ENCODE results near the gene BGN.

The BGN gene

DNA sequence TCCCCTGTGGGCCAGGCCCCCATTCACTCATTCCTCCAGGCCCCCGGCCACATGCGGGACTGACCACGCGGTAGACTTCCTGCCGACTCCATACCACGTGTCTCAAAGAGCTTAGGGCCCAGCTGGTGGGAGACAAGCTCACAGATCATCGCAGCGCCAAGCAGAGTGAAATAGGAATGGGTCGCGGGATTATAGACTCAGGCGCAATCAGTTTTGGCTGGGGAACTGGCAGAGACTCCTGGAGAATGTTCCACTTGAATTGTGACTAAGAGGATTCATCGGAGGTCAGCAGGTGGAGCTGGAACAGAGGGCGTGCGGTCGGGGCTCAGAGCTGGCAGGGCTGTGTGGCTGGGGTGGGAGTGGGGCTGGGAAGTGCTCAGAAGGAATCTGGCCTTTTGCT is 38.3 kb downstream of the BGN start:
- no peak for DNase-seq

DNA sequence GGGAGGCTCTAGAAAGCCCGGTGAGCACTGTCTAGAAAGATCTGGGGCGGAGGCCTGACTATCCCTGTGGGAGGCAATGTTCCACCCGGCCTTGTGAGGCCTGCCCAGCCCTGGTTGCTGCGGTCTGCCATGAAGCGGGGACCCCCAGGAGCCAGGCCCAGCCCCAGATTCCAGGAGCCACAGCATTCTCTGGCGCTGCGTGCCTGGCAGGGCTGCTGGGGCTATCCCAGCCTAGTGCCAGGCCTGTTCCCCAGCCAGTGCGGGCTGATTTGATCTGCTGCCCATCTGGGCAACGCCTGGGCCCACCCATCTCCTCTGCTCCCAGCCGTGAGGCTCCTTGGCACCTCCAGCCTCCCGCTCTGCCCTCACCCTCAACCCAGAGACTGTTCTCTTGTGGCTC is 42.3 kb downstream of the BGN start:
- DNase-seq: no peak

DNA sequence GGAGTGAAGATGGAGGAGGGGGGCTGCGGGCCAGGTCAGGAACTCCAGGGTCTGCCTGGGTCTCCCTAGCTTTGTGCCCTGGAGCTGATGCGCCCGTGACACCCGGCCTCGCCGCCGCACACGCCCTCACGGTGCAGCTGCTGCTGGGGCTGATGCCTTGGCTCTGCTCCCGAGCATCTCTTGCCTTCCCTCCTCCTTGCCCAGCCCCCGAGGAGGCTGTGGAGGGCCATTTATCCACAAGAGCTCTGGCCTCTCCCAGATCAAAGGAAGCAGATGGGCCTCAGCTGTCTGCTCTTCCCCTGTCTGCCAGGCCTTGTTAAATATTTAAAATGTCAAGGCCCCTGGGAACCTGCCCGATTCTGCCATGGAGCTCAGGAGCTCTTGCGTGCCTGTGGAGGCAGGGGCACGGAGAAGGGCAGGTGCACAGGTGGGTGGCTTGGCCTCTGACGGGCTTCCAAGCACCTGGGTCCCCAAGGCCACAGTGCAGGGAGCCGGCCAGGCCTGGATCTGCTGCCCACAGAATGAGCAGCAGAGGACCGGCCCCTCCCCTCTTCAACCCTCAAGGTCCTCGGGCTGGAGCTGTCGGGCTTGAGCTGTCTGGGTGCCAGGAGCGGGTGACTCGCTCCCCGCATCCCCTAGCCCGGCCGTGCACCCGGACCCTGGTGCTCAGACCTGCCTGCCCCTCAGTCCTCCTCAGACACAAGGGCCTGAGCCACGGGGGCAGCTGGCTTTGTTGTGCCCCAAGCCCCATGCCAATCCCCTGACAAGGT is 42.9 kb downstream of the BGN start:
- no peak for DNase-seq

DNA sequence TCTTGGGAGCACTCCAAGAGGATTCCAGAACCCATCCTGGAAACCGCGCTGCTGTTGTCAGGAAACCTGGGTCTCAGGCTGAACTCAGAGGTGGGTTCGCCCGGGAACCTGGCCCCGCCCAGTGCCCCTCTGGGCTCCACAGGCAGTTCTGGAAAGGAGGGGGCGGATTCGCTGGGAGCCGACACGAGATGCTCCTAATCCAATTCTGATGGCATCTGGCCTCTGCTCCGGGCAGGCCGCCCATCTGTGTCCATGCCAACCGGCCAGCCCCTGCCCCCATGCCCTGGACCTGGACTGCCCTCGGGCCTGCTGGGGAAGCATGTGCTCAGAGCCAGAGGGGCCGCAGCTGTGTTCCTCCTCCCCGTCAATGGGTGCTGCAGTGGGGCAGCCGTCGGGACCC is 43.6 kb downstream of the BGN start:
- DNase-seq: no peak

DNA sequence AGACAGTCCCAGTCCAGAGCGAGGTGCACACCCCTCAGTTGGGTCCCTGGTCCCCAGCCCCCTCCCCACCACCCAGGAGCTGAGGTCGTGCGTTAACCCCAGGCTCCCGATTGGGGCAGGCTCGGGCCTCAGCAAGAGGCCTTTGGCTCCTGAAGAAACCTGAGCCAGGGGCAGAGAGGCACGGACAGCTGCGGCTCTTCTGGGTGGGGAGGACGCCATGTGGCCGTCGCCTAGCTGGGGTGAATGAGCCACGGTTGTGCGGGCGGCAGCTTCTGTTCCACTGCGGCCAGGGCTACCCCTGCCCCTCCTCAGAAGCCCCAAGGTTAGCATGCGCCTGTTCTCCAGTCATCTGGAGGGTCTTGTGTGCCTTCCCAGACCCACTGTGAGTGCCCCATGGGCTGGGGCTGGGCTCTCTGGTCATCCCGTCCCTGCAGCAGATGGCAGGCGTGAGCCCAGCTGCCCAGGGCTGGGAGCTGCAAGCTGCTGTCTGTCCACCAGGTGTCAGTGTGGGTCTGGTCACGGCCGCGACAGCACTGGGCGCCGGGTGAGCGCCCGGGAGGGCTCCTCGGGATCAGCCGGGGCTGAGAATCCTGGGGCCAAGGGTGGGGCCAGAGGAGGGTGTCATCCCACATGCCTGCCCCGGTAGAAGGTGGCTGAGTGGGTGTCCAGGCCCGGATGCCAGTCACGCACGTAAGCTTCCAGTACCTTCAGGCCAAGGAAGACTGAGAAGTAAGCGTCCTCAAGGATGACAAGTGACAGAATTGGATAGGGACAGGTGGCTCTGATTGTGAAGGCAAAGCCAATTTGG is 44.6 kb downstream of the BGN start:
- DNase-seq: peak; percentile 42 to 46

DNA sequence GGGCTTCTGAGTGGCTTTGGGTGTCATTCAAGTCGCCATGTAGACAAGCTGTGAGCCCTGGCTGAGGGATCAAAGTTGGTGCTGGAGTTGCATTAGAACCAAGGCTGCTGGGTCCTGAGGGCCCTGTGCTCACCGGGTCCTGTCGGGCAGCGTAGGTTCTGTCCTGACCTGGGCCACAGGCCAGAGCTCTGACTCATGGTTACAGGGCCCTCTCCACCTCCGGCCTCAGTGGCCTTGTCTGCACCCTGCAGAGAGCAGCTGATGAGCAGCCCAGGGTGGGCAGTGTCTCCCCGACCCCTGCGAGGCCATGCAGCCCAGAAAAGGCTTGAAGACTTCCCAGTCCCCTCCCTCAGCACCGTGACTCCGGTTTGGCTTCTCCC is 45.2 kb downstream of the BGN start:
- DNase-seq: no peak

DNA sequence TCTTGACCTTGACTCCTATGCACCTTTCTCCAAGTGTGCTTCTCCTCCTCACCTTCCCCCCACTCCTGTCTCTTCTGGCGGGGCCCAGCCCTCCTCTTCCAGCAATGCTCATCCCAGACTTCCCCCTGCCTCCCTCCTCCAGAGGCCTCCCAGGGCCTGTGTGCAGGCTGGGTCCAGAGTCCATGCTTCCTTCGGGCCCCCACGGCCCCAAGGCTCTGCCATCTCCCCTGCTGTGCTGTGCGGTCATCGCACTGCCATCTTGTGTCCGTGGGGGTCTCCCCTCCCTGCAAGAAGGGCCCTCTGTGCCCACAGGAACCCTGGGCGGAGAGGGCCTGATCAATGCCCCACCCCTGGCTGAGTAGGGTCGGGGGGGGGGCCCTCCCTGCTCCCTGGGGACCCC is 49.9 kb downstream of the BGN start:
- DNase-seq: no peak

DNA sequence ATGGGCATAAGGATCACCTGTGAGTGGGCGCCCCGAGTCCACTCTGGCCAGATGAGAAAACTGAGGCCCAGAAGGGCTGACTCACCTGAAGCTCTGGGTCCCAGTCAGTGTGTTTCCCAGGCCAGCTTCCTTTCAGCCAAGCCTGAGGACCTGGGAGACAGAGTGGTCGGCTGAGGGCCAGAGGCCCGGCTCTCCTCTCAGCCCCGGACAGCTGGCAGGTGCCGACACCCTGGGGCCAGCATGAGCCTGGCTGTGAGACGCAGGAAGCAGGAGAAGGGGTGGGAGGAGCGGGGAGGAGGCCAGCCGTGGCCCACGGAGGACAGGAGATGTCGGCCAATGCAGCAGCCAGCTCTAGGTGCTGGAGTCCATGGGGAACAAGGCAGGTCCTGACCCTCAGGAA is 51.6 kb downstream of the BGN start:
- no peak for DNase-seq

DNA sequence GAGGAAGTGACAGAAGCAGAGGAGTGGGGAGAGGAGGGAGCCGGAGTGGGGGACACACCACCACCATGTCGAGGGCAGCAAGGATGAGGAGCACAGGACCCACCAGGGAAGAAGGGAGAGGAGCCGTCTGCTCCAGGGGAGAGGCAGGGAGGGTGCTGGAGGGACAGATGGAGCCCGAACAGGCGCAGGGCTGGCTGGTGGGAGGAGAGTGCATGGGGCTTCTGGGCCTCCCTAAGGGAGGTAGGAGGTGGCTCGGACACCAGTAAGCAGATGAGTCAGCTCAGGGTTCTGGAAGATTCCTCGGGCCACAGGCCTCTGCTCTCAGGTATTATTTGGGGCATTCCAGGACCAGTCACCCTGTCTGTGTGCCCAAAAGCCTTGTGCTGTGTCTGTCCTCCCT is 52.4 kb downstream of the BGN start:
- DNase-seq: no peak

DNA sequence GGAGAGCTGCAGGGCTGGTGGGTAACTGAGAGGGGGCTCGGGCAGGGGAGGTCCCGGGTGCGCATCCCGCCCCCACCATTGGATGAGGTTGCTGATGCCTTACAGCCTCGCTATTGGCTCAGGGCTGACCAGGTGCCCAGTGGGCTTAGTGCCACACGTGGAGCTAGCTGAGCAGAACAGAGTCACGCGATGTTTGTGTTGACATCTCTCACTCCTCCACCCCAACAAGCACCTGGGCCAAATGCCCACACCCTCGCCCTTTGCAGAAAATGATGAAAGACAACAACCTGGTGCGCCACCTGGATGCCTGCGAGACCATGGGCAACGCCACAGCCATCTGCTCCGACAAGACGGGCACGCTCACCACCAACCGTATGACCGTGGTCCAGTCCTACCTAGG is 54.5 kb downstream of the BGN start:
- no peak for DNase-seq

DNA sequence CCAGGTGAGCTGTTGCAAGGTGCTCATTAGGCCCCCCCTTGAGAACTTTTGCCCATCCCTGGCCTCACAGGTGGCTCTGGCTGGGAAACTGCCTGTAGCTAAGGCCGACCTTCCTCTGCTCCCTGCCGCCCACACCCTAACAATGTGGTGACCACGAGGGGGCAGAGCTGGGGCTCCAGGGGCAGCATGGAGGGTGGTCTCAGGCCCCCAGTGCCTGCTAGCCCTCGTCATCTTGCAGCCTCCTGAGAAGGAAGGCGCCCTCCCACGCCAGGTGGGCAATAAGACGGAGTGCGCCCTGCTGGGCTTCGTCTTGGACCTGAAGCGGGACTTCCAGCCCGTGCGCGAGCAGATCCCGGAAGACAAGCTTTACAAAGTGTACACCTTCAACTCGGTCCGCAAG is 55.0 kb downstream of the BGN start:
- DNase-seq: no peak

DNA sequence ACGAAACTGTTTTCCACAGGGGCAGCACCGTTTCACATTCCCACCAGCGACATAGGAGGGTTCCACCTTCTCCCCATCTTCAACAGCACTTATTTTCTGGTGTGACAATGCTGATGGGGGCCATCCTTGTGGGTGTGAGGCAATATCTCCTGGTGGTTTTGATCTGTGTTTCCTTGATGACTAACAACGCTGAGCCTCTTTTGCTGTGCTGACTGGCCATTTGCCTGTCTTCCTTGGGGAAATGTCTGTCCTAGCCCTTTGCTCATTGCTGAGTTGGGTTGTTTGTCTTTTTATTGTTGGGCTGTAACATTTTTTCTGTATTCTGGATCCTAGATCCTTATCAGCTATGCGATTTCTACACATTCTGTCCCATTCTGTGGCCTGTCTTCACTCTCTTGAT is 56.4 kb downstream of the BGN start:
- DNase-seq: no peak

DNA sequence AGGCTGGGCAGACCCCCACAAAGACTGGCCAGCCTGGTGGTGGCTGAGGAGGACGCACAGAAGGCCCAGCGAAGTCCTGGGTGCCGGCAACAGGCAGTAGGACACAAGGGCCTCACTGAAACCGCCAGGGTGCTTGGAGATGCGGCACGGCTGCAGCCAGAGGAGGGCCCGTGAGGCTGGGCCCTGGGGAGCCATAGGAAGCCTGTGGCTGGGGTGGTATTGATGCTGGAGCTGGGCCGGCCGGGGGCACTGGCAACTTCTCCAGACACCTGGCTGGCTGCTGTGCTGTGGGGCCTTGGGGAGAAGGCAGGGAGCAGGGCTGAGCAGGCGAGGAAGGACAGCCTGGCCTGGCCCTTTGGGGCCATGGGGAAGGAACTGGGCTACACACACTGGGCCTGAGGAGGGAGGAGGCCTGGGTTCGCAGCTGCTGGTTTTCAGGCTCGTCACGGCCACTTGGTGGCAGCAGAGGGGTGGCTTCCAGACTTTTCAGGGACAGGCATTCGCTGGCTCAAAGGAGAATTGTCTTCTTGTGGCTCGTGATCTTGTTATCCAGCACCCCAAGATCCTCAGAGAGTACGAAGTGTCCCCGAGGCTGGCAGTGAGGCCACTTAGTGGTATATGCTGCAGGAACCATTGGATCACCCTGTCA is 59.9 kb downstream of the BGN start:
- DNase-seq: peak; percentile 56 to 59

DNA sequence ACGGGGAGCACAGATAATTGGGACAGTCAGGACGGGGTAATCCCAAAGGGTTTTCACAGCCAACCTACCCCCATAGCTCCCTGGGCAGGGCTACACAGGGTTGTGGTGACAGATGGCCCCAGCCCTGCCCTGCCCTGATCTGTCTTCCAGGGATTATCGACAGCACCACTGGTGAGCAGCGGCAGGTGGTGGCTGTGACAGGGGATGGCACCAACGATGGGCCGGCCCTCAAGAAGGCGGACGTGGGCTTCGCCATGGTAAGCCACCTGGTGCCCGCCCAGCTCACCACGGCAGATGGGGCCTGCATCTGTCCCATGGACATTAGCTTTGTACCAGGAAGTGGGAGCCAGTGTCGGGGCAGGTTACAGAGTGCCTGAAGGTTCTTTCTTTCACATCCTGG is 62.0 kb downstream of the BGN start:
- DNase-seq: no peak

DNA sequence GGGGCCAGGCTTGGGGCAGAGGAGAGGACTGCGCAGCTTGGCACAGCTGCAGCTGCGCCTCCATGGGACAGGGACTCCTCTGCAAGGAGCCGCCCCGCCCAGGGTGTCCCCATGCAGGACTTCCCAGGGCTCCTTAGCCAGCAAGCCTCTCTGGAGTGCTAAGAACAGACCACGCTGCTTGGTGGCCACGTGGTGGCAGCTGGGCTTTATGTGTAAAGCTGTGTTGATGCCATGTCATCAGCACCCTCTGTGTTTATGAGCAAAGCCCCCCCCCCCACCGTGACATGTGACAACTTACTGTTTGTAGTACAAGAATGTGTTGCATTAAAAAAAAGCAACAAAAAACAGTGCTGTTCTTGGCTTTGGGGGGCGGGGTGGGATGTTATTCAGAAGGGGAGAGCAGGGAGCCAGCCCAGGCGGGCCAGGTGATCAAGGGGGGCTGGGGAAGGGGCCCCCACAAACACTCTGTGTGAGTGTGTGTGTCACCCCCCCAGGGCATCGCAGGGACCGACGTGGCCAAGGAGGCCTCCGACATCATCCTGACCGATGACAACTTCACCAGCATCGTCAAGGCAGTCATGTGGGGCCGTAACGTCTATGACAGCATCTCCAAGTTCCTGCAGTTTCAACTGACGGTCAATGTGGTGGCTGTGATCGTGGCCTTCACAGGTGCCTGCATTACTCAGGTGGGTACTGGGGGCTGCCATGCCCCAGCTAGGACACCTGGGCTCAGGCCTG is 63.0 kb downstream of the BGN start:
- no peak for DNase-seq
